ENCODE data around the gene ZNF618. TPM values are rescaled to one million over a fixed set of nuclear protein-coding genes. Genes with fewer than 3 reads are reported as not detected.
A peak's percentile ranks its signal among the peaks of the same experiment; 100 is the strongest.

ZNF618 gene
- total and polyA plus RNA-seq, 8 donors = 5.1 to 14.0 (median 8.1) TPM

DNA sequence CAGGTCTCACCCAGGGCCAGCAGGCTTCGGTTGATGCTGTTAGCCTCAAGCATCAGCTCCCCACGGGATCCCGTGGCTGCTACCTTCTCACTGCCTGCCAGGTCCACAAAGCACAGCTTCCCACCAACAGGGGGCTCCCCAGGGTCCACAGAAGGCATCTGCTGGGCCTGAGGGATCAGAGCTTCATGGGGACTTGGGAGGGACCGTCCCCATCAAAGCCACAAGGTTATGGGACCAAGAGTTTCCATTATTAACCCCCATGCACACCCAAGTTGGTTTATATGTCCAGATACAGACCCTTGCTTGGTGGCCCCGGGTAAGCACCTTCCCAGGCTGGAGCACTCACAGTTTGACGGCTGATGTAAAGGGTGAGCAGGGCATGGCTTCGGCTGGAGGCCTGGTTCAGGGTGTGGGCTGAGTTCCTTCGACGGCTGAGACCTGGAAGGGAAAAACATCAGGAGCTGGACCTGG, 220.0 kb downstream of the ZNF618 start:
- intact Hi-C loops (cut with DNase I) = no loop called here
- peak in 1 of 6 donors; percentile 1 for DNase-seq
- no peak for TF ChIP-seq CTCF (IDR thresholded peaks at IDR 0.05)
- no peak for FAIRE-seq
- no peak for ATAC-seq
- peaks cover 0 to 37% (median 7%) of the 10 kb centered on the region in 3 donors for H3K36me3 ChIP-seq
- peak overlapping the region in 1 of 4 donors; percentile 68 for H3K4me3 ChIP-seq
- no peak overlapping the region for H3K27ac ChIP-seq
- WGBS, 2 donors = 64 to 66% methylated on average over 9 of the region's 9 CpGs
- H3K4me1 ChIP-seq = peaks cover 0 to 10% (median 9%) of the 10 kb centered on the region in 3 donors
- no peaks in the 10 kb centered on the region for H3K27me3 ChIP-seq
- H3K9me3 ChIP-seq = no peaks in the 10 kb centered on the region

- peak in 1 of 6 donors; percentile 4 for DNase-seq
Observed at GRCh38 chr9:114096866-114097612, 220.9 kb downstream of the ZNF618 start.

DNA sequence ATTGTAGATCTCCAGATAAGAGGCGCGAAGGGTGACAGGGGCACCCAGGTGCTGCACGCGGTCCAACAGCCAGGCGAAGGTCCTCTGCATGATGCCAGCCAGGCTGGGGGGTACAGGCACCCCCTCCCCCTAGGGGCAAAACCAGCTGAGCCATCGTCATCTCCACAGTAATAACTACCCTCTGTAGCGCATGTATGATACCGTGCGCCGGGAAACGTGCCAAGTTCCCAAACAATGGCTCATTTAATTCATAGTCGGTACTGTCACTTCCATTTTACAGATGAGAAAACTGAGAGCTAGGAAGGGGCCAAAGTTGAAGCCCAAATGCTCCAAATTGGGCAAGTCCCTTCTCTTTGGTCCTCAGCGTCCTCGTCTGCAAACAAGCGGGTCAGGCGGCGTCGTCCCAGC, 221.5 kb downstream of the ZNF618 start:
- peak in 5 of 6 donors; percentile 47 to 75 (median 62) for DNase-seq
- 10 to 14% methylated on average over 18 of the region's 18 CpGs for WGBS, 2 donors
- Histone ChIP-seq H3K27me3 (no peaks in the 10 kb centered on the region), H3K27ac (peak overlapping the region; percentile 6 to 90 (median 48)), H3K9me3 (no peaks in the 10 kb centered on the region), H3K36me3 (peaks cover 0 to 32% (median 7%) of the 10 kb centered on the region in 3 donors), H3K4me1 (peaks cover 0 to 10% (median 9%) of the 10 kb centered on the region in 3 donors), H3K4me3 (peak overlapping the region; percentile 37 to 68 (median 54))
- no peak for TF ChIP-seq CTCF (IDR thresholded peaks at IDR 0.05)
- intact Hi-C loops (cut with DNase I) = no loop called here
- ATAC-seq = peak in 1 of 4 donors; percentile 3
- FAIRE-seq = no peak

More at GRCh38 chr9:114096866-114097612, 220.9 kb downstream of the ZNF618 start:
- 57 to 70% methylated on average over 14 of the region's 14 CpGs for WGBS, 2 donors
- Histone ChIP-seq H3K36me3 (peaks cover 0 to 37% (median 7%) of the 10 kb centered on the region in 3 donors), H3K4me1 (peaks cover 0 to 10% (median 9%) of the 10 kb centered on the region in 3 donors), H3K27ac (peak overlapping the region in 1 of 4 donors; percentile 8), H3K4me3 (peak overlapping the region in 3 of 4 donors; percentile 37 to 68 (median 48)), H3K27me3 (no peaks in the 10 kb centered on the region), H3K9me3 (no peaks in the 10 kb centered on the region)
- TF ChIP-seq CTCF (IDR thresholded peaks at IDR 0.05) = no peak
- ATAC-seq (no peak), FAIRE-seq (no peak)
- intact Hi-C loops (cut with DNase I) = no loop called here

- ATAC-seq (peak; percentile 80 to 92 (median 86)), DNase-seq (peak; percentile 86 to 94 (median 92)), FAIRE-seq (no peak)
- Histone ChIP-seq H3K36me3 (peaks cover 0 to 25% (median 7%) of the 10 kb centered on the region in 3 donors), H3K4me3 (peak overlapping the region; percentile 37 to 68 (median 54)), H3K27ac (peak overlapping the region; percentile 57 to 90 (median 86)), H3K27me3 (no peaks in the 10 kb centered on the region), H3K4me1 (peaks cover 0 to 10% (median 9%) of the 10 kb centered on the region in 3 donors), H3K9me3 (no peaks in the 10 kb centered on the region)
- intact Hi-C loops (cut with DNase I) = no loop called here
- 1 to 3% methylated on average over 36 to 77 of the region's 77 CpGs for WGBS, 2 donors
- no peak for TF ChIP-seq CTCF (IDR thresholded peaks at IDR 0.05)
Observed at GRCh38 chr9:114098021-114098935, 222.2 kb downstream of the ZNF618 start.
